ENCODE results near the gene MAP6.

- TF ChIP-seq, protein P1, sequence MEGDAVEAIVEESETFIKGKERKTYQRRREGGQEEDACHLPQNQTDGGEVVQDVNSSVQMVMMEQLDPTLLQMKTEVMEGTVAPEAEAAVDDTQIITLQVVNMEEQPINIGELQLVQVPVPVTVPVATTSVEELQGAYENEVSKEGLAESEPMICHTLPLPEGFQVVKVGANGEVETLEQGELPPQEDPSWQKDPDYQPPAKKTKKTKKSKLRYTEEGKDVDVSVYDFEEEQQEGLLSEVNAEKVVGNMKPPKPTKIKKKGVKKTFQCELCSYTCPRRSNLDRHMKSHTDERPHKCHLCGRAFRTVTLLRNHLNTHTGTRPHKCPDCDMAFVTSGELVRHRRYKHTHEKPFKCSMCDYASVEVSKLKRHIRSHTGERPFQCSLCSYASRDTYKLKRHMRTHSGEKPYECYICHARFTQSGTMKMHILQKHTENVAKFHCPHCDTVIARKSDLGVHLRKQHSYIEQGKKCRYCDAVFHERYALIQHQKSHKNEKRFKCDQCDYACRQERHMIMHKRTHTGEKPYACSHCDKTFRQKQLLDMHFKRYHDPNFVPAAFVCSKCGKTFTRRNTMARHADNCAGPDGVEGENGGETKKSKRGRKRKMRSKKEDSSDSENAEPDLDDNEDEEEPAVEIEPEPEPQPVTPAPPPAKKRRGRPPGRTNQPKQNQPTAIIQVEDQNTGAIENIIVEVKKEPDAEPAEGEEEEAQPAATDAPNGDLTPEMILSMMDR (IDR thresholded peaks at IDR 0.05 in 2 of 3, conservative IDR thresholded peaks at IDR 0.05 in 1 of 3; ENCODE audit: borderline replicate concordance in 1 of 3, insufficient read depth in 1 of 3, low read depth in 2 of 3, low read length in 2 of 3): no peak
- TF ChIP-seq ZBTB33 (IDR thresholded peaks at IDR 0.05; ENCODE audit: extremely low read depth, insufficient replicate concordance, low read length) (no peak), EGR1 (IDR thresholded peaks at IDR 0.05; ENCODE audit: low read depth) (no peak), JUND (IDR thresholded peaks at IDR 0.05) (no peak), REST (IDR thresholded peaks at IDR 0.05; ENCODE audit: low read depth) (no peak), POLR2A (IDR thresholded peaks at IDR 0.05; ENCODE audit: borderline replicate concordance, extremely low read depth, insufficient read depth, insufficient read length) (no peak), SP1 (IDR thresholded peaks at IDR 0.05; ENCODE audit: low read depth) (no peak)
- TF ChIP-seq, protein P2, sequence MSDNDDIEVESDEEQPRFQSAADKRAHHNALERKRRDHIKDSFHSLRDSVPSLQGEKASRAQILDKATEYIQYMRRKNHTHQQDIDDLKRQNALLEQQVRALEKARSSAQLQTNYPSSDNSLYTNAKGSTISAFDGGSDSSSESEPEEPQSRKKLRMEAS (IDR thresholded peaks at IDR 0.05): no peak
Observed at GRCh38 chr11:75627906-75628668, 40.8 kb downstream of the MAP6 start.
